ENCODE results near the gene RINL.
"Not testable (repeated sequence)": the region's sequence is repeated elsewhere in the genome, so short reads cannot be mapped to it uniquely, and the experiment has no call there.

RINL gene

GRCh38 chr19:38854961-38855360 lies 23.1 kb downstream of the RINL start:
- not testable (repeated sequence) for H2BK120ac ChIP-seq (ENCODE audit: insufficient read depth, low read length, poor library complexity); H3K4ac ChIP-seq (ENCODE audit: low read depth, low read length); H4K91ac ChIP-seq (ENCODE audit: low read depth, low read length); H4K8ac ChIP-seq (ENCODE audit: low read depth, low read length); H2AFZ ChIP-seq (ENCODE audit: insufficient read depth, low read length, poor library complexity); H3K14ac ChIP-seq (ENCODE audit: low read length); H3K9me3 ChIP-seq (ENCODE audit: insufficient read depth, low read depth, low read length); H3K27me3 ChIP-seq (ENCODE audit: insufficient read depth, low read length); H3K9ac ChIP-seq (ENCODE audit: low read length); H3K4me3 ChIP-seq (ENCODE audit: low read depth, low read length); DNase-seq; H4K12ac ChIP-seq (ENCODE audit: low read depth, low read length); H2BK12ac ChIP-seq (ENCODE audit: low read length); H3K23ac ChIP-seq (ENCODE audit: low read length); H2AK5ac ChIP-seq (ENCODE audit: low read length); H3K79me2 ChIP-seq (ENCODE audit: control insufficient read depth, insufficient read depth, low read length, poor library complexity); H2BK5ac ChIP-seq (ENCODE audit: low read depth, low read length, poor library complexity); H3K27ac ChIP-seq (ENCODE audit: low read depth, low read length); H3K36me3 ChIP-seq (ENCODE audit: control insufficient read depth in 1 of 2, insufficient read depth in 2 of 2, low read length in 2 of 2); H3K18ac ChIP-seq (ENCODE audit: low read length); H3K4me2 ChIP-seq (ENCODE audit: low read length)
- peaks cover 31 to 34% of the 10 kb centered on the region in 2 experiments for H3K4me1 ChIP-seq (ENCODE audit: control insufficient read depth in 1 of 2, insufficient read depth in 2 of 2, low read length in 2 of 2)
- no CpG with 5 or more reads among the region's 3 CpGs for WGBS (ENCODE audit: extremely low coverage, insufficient coverage, insufficient read length)
- peaks cover 25% of the 10 kb centered on the region for H3K79me1 ChIP-seq (ENCODE audit: low read length)

- peak overlapping the region; percentile 17 for H3K14ac ChIP-seq (ENCODE audit: low read length)
- peaks cover 26 to 30% of the 10 kb centered on the region in 2 experiments for H3K4me1 ChIP-seq (ENCODE audit: control insufficient read depth in 1 of 2, insufficient read depth in 2 of 2, low read length in 2 of 2)
- peaks cover 0 to 2% of the 10 kb centered on the region in 2 experiments for H3K36me3 ChIP-seq (ENCODE audit: control insufficient read depth in 1 of 2, insufficient read depth in 2 of 2, low read length in 2 of 2)
- peak overlapping the region; percentile 24 for H4K8ac ChIP-seq (ENCODE audit: low read depth, low read length)
- H2BK5ac ChIP-seq (ENCODE audit: low read depth, low read length, poor library complexity), result no peak overlapping the region
- H3K9me3 ChIP-seq (ENCODE audit: insufficient read depth, low read depth, low read length), result peaks cover 3% of the 10 kb centered on the region
- peak overlapping the region; percentile 30 for H2BK120ac ChIP-seq (ENCODE audit: insufficient read depth, low read length, poor library complexity)
- H3K9ac ChIP-seq (ENCODE audit: low read length), result no peak overlapping the region
- H3K4ac ChIP-seq (ENCODE audit: low read depth, low read length), result no peak overlapping the region
- WGBS (ENCODE audit: extremely low coverage, insufficient coverage, insufficient read length), result no CpG with 5 or more reads among the region's 17 CpGs
- peak overlapping the region; percentile 45 for H2BK12ac ChIP-seq (ENCODE audit: low read length)
- peak overlapping the region; percentile 43 for H3K18ac ChIP-seq (ENCODE audit: low read length)
- no peak for DNase-seq
- no peak overlapping the region for H2AK5ac ChIP-seq (ENCODE audit: low read length)
- H3K27me3 ChIP-seq (ENCODE audit: insufficient read depth, low read length), result no peaks in the 10 kb centered on the region
- peaks cover 32% of the 10 kb centered on the region for H3K79me1 ChIP-seq (ENCODE audit: low read length)
- H3K4me2 ChIP-seq (ENCODE audit: low read length), result peak overlapping the region; percentile 65
- peak overlapping the region; percentile 5 for H2AFZ ChIP-seq (ENCODE audit: insufficient read depth, low read length, poor library complexity)
- peak overlapping the region; percentile 90 for H4K91ac ChIP-seq (ENCODE audit: low read depth, low read length)
- H3K4me3 ChIP-seq (ENCODE audit: low read depth, low read length), result no peak overlapping the region
- no peak overlapping the region for H3K23ac ChIP-seq (ENCODE audit: low read length)
- peaks cover 21% of the 10 kb centered on the region for H3K79me2 ChIP-seq (ENCODE audit: control insufficient read depth, insufficient read depth, low read length, poor library complexity)
- no peak overlapping the region for H3K27ac ChIP-seq (ENCODE audit: low read depth, low read length)
- no peak overlapping the region for H4K12ac ChIP-seq (ENCODE audit: low read depth, low read length)
These were observed 24.9 kb downstream of the RINL start for GRCh38 chr19:38853214-38853613.

- Histone ChIP-seq H3K23ac (ENCODE audit: low read length) (no peak overlapping the region), H2BK5ac (ENCODE audit: low read depth, low read length, poor library complexity) (peak overlapping the region; percentile 95), H3K4me3 (ENCODE audit: low read depth, low read length) (peak overlapping the region; percentile 75), H2AFZ (ENCODE audit: insufficient read depth, low read length, poor library complexity) (peak overlapping the region; percentile 20), H2BK120ac (ENCODE audit: insufficient read depth, low read length, poor library complexity) (peak overlapping the region; percentile 76), H3K9me3 (ENCODE audit: insufficient read depth, low read depth, low read length) (peaks cover 3% of the 10 kb centered on the region), H4K91ac (ENCODE audit: low read depth, low read length) (peak overlapping the region; percentile 90), H3K14ac (ENCODE audit: low read length) (peak overlapping the region; percentile 91), H2AK5ac (ENCODE audit: low read length) (peak overlapping the region; percentile 95), H3K27ac (ENCODE audit: low read depth, low read length) (peak overlapping the region; percentile 95), H3K79me2 (ENCODE audit: control insufficient read depth, insufficient read depth, low read length, poor library complexity) (peaks cover 25% of the 10 kb centered on the region), H3K27me3 (ENCODE audit: insufficient read depth, low read length) (no peaks in the 10 kb centered on the region), H2BK12ac (ENCODE audit: low read length) (peak overlapping the region; percentile 78), H3K9ac (ENCODE audit: low read length) (peak overlapping the region; percentile 83), H4K12ac (ENCODE audit: low read depth, low read length) (peak overlapping the region; percentile 85), H3K79me1 (ENCODE audit: low read length) (peaks cover 31% of the 10 kb centered on the region), H3K4me2 (ENCODE audit: low read length) (peak overlapping the region; percentile 65), H3K4me1 (ENCODE audit: control insufficient read depth in 1 of 2, insufficient read depth in 2 of 2, low read length in 2 of 2) (peaks cover 24 to 25% of the 10 kb centered on the region in 2 experiments), H3K36me3 (ENCODE audit: control insufficient read depth in 1 of 2, insufficient read depth in 2 of 2, low read length in 2 of 2) (peaks cover 4 to 6% of the 10 kb centered on the region in 2 experiments), H3K4ac (ENCODE audit: low read depth, low read length) (peak overlapping the region; percentile 42), H3K18ac (ENCODE audit: low read length) (peak overlapping the region; percentile 87), H4K8ac (ENCODE audit: low read depth, low read length) (peak overlapping the region; percentile 92)
- WGBS (ENCODE audit: extremely low coverage, insufficient coverage, insufficient read length), result no CpG with 5 or more reads among the region's 52 CpGs
- peak; percentile 49 to 59 for DNase-seq
These were observed 25.6 kb downstream of the RINL start for GRCh38 chr19:38852231-38853044.

- H3K4me3 ChIP-seq (ENCODE audit: low read depth, low read length), result peak overlapping the region; percentile 75
- H3K9me3 ChIP-seq (ENCODE audit: insufficient read depth, low read depth, low read length), result peaks cover 3% of the 10 kb centered on the region
- peaks cover 28% of the 10 kb centered on the region for H3K79me2 ChIP-seq (ENCODE audit: control insufficient read depth, insufficient read depth, low read length, poor library complexity)
- H2AFZ ChIP-seq (ENCODE audit: insufficient read depth, low read length, poor library complexity), result peak overlapping the region; percentile 44
- H3K4ac ChIP-seq (ENCODE audit: low read depth, low read length), result peak overlapping the region; percentile 46
- H2BK12ac ChIP-seq (ENCODE audit: low read length), result peak overlapping the region; percentile 72
- peaks cover 27% of the 10 kb centered on the region for H3K79me1 ChIP-seq (ENCODE audit: low read length)
- H2BK120ac ChIP-seq (ENCODE audit: insufficient read depth, low read length, poor library complexity), result peak overlapping the region; percentile 76
- no peak overlapping the region for H3K9ac ChIP-seq (ENCODE audit: low read length)
- DNase-seq, result peak; percentile 87 to 94
- peak overlapping the region; percentile 95 for H2BK5ac ChIP-seq (ENCODE audit: low read depth, low read length, poor library complexity)
- peak overlapping the region; percentile 92 for H4K8ac ChIP-seq (ENCODE audit: low read depth, low read length)
- no peak overlapping the region for H3K23ac ChIP-seq (ENCODE audit: low read length)
- H2AK5ac ChIP-seq (ENCODE audit: low read length), result peak overlapping the region; percentile 65
- peak overlapping the region; percentile 73 for H3K4me2 ChIP-seq (ENCODE audit: low read length)
- peak overlapping the region; percentile 95 for H3K27ac ChIP-seq (ENCODE audit: low read depth, low read length)
- H4K91ac ChIP-seq (ENCODE audit: low read depth, low read length), result peak overlapping the region; percentile 90
- H3K14ac ChIP-seq (ENCODE audit: low read length), result peak overlapping the region; percentile 91
- H4K12ac ChIP-seq (ENCODE audit: low read depth, low read length), result peak overlapping the region; percentile 37
- H3K4me1 ChIP-seq (ENCODE audit: control insufficient read depth in 1 of 2, insufficient read depth in 2 of 2, low read length in 2 of 2), result peaks cover 19 to 20% of the 10 kb centered on the region in 2 experiments
- H3K36me3 ChIP-seq (ENCODE audit: control insufficient read depth in 1 of 2, insufficient read depth in 2 of 2, low read length in 2 of 2), result peaks cover 12 to 13% of the 10 kb centered on the region in 2 experiments
- WGBS (ENCODE audit: extremely low coverage, insufficient coverage, insufficient read length), result no CpG with 5 or more reads among the region's 67 CpGs
- peak overlapping the region; percentile 28 for H3K18ac ChIP-seq (ENCODE audit: low read length)
- no peaks in the 10 kb centered on the region for H3K27me3 ChIP-seq (ENCODE audit: insufficient read depth, low read length)
These were observed 26.3 kb downstream of the RINL start for GRCh38 chr19:38851622-38852230.
